Measurements from ENCODE around the gene AKAP8.

AKAP8 gene

DNA sequence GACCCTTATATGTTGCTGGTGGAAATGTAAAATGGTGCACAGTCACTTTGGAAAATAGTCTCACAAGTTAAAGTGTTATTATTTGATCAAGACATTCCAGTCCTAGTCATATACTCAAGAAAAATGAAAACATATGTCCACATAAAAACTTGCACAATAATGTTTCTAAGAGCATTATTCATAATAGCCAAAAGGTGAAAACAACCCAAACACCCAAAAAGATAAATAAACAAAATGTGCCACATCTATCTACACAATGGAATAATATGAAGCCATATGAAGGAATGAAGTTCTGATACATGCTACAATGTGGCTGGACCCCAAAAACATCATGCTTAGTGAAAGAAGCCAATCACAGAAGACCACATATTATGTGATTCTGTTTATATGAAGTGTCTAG lies 14.4 kb upstream of the AKAP8 start:
- DNase-seq = no peak
- Histone ChIP-seq H3K36me3 (peaks cover 64 to 81% (median 65%) of the 10 kb centered on the region in 3 donors), H3K4me1 (no peaks in the 10 kb centered on the region), H3K9me3 (no peaks in the 10 kb centered on the region), H3K27me3 (no peaks in the 10 kb centered on the region), H3K4me3 (no peak overlapping the region), H3K27ac (no peak overlapping the region)
- intact Hi-C loops (cut with DNase I; ENCODE audit: low total_unique reads) = no loop called here
- TF ChIP-seq, protein P1, sequence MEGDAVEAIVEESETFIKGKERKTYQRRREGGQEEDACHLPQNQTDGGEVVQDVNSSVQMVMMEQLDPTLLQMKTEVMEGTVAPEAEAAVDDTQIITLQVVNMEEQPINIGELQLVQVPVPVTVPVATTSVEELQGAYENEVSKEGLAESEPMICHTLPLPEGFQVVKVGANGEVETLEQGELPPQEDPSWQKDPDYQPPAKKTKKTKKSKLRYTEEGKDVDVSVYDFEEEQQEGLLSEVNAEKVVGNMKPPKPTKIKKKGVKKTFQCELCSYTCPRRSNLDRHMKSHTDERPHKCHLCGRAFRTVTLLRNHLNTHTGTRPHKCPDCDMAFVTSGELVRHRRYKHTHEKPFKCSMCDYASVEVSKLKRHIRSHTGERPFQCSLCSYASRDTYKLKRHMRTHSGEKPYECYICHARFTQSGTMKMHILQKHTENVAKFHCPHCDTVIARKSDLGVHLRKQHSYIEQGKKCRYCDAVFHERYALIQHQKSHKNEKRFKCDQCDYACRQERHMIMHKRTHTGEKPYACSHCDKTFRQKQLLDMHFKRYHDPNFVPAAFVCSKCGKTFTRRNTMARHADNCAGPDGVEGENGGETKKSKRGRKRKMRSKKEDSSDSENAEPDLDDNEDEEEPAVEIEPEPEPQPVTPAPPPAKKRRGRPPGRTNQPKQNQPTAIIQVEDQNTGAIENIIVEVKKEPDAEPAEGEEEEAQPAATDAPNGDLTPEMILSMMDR (IDR thresholded peaks at IDR 0.05) = no peak

DNA sequence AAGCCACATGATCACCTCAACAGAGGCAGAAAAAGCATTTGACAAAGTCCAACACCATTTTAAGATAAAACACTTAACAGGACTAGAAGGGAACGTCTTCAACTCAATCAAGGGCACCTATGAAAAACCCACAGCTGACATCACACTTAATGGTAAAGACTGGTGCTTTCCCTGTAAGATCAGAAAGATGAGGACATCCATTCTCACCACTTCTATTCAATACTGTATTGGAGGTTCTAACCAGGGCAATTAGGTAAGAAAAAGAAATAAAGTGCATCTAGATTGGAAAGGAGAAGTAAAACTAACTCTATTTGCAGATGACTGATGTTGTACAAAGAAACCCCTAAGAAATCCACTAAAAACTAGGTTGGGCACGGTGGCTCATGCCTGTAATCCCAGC lies 11.2 kb upstream of the AKAP8 start:
- Histone ChIP-seq H3K27ac (no peak overlapping the region), H3K4me1 (no peaks in the 10 kb centered on the region), H3K9me3 (no peaks in the 10 kb centered on the region), H3K36me3 (peaks cover 33 to 77% (median 40%) of the 10 kb centered on the region in 3 donors), H3K27me3 (no peaks in the 10 kb centered on the region), H3K4me3 (no peak overlapping the region)
- intact Hi-C loops (cut with DNase I; ENCODE audit: low total_unique reads) = no loop called here
- TF ChIP-seq, protein P1 (IDR thresholded peaks at IDR 0.05) = no peak
- no peak for DNase-seq

DNA sequence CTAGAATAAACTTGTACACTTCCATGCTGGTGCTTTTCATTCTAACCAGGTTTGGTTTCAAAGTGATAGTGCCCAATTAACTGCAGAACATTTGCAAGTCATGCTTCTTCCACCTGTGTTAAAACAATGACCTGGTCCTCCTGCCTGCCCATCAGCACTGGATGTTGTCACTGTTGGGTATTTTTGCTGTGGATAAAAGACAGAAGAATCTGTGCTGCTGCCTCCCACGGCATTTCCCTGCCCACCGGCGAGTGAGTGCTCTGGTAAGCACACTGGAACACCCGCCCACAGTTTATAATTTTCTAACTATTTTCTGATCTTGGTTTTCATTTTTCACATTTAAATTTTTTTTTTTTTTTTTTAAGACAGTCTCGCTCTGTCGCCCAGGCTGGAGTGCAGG lies 2.3 kb upstream of the AKAP8 start:
- TF ChIP-seq, protein P1 (IDR thresholded peaks at IDR 0.05) = no peak
- Histone ChIP-seq H3K9me3 (no peaks in the 10 kb centered on the region), H3K4me3 (no peak overlapping the region), H3K4me1 (peaks cover 0 to 22% (median 22%) of the 10 kb centered on the region in 4 donors), H3K27me3 (no peaks in the 10 kb centered on the region), H3K36me3 (peaks cover 0 to 17% (median 6%) of the 10 kb centered on the region in 3 donors), H3K27ac (no peak overlapping the region)
- no peak for DNase-seq
- intact Hi-C loops (cut with DNase I; ENCODE audit: low total_unique reads) = no loop called here

DNA sequence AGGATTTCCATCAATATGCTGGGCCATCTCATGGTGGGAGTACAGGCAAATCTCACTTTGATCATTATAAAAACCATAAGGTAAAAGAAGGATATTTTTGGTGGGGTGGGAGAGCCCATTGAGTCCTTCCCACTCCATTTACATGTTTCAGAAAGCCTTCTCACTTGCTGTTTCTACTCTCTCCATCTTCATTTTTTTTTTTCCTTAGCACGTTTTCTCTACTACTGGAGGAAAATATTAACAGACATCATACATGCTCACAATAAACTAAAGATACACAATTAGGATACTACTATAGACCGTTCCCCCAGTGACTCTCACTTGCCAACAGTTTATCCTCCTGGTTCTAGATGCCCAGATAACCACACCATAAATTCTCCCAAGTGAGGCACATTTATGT lies 1.8 kb upstream of the AKAP8 start:
- Histone ChIP-seq H3K27ac (no peak overlapping the region), H3K4me1 (peaks cover 0 to 27% (median 27%) of the 10 kb centered on the region in 4 donors), H3K27me3 (no peaks in the 10 kb centered on the region), H3K9me3 (no peaks in the 10 kb centered on the region), H3K4me3 (no peak overlapping the region), H3K36me3 (peaks cover 0 to 12% (median 2%) of the 10 kb centered on the region in 3 donors)
- no peak for DNase-seq
- TF ChIP-seq, protein P1 (IDR thresholded peaks at IDR 0.05) = no peak
- intact Hi-C loops (cut with DNase I; ENCODE audit: low total_unique reads) = no loop called here

DNA sequence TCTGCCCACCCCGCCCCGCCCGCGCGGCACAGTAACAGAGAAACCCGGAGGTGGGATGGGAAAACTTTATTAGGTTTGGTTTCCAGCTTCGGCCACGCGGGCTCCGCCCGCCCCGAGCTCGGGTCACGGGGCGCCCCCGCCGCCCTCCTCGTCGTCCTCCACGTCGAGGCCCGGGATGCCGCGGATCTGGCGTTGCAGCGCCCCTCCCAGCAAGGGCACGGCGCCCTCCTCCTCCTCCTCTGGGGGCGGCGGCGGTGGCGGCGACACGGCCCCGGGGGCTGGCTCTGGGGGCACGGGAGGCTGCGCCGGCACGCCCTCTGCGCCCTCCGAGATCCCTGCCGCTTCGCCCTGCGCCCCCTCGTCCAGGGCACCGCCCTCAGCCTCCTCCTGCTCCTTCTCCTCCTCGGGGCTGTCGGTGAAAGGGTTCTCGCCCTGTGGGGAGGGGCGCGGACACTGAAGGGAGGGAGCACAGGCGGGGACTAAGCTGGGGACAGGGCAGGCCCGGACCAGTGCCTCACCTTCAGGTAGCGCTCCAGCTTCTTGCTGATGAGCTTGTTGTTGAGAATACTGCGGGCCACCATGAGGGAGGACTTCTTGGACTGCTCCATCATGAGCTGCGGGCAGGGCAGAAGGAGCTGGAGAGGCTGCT lies 536 bp upstream of the AKAP8 start:
- no peaks in the 10 kb centered on the region for H3K9me3 ChIP-seq
- TF ChIP-seq, protein P1 (IDR thresholded peaks at IDR 0.05) = no peak
- DNase-seq = peak in 1 of 2 donors; percentile 46
- peak overlapping the region; percentile 97 for H3K27ac ChIP-seq
- H3K27me3 ChIP-seq = no peaks in the 10 kb centered on the region
- H3K4me3 ChIP-seq = peak overlapping the region; percentile 72 to 87
- peaks cover 0 to 10% (median 0%) of the 10 kb centered on the region in 3 donors for H3K36me3 ChIP-seq
- peaks cover 0 to 40% (median 39%) of the 10 kb centered on the region in 4 donors for H3K4me1 ChIP-seq
- intact Hi-C loops (cut with DNase I; ENCODE audit: low total_unique reads) = loop anchor here (5.0 kb wide), 2 partner anchors 113 to 203 kb away; no protein-coding TSS in a partner anchor
